Measurements from ENCODE around the gene IPCEF1.
A peak's percentile ranks its signal among the peaks of the same experiment; 100 is the strongest.

IPCEF1 gene

GRCh38 chr6:154266560-154267099 is 90.0 kb downstream of the IPCEF1 start:
- H3K9me3 Mint-ChIP-seq: no peaks in the 10 kb centered on the region
- DNase-seq (no peak), ATAC-seq (peak; percentile 84)
- H3K27me3 Mint-ChIP-seq: no peaks in the 10 kb centered on the region
- H3K4me1 Mint-ChIP-seq: peaks cover 37% of the 10 kb centered on the region
- peak overlapping the region; percentile 42 to 58 for H3K4me3 Mint-ChIP-seq
- H3K27ac Mint-ChIP-seq: peak overlapping the region in 1 of 2 donors; percentile 31

GRCh38 chr6:154261688-154262397 is 94.8 kb downstream of the IPCEF1 start:
- Mint-ChIP-seq H3K4me3 (no peak overlapping the region), H3K9me3 (peaks cover 4% of the 10 kb centered on the region in 2 donors), H3K27me3 (no peaks in the 10 kb centered on the region), H3K4me1 (peaks cover 44% of the 10 kb centered on the region), H3K27ac (no peak overlapping the region)
- ATAC-seq: no peak
- DNase-seq: no peak

GRCh38 chr6:154258064-154258757 is 98.4 kb downstream of the IPCEF1 start:
- H3K27ac Mint-ChIP-seq: no peak overlapping the region
- no peak overlapping the region for H3K4me3 Mint-ChIP-seq
- DNase-seq: no peak
- H3K4me1 Mint-ChIP-seq: peaks cover 47% of the 10 kb centered on the region
- H3K27me3 Mint-ChIP-seq: no peaks in the 10 kb centered on the region
- H3K9me3 Mint-ChIP-seq: peaks cover 26 to 30% of the 10 kb centered on the region in 2 donors
- peak; percentile 66 for ATAC-seq

- Mint-ChIP-seq H3K27me3 (no peaks in the 10 kb centered on the region), H3K4me3 (no peak overlapping the region), H3K27ac (no peak overlapping the region), H3K4me1 (peaks cover 56% of the 10 kb centered on the region), H3K9me3 (peaks cover 26 to 30% of the 10 kb centered on the region in 2 donors)
- ATAC-seq (peak; percentile 37), DNase-seq (no peak)
These were observed 99.5 kb downstream of the IPCEF1 start for GRCh38 chr6:154257067-154257466.

GRCh38 chr6:154252678-154253077 is 103.9 kb downstream of the IPCEF1 start:
- Mint-ChIP-seq H3K9me3 (peaks cover 26 to 30% of the 10 kb centered on the region in 2 donors), H3K4me1 (peaks cover 72% of the 10 kb centered on the region), H3K27me3 (no peaks in the 10 kb centered on the region), H3K27ac (no peak overlapping the region), H3K4me3 (peak overlapping the region in 1 of 2 donors; percentile 27)
- ATAC-seq: no peak
- no peak for DNase-seq

- Mint-ChIP-seq H3K27me3 (no peaks in the 10 kb centered on the region), H3K27ac (no peak overlapping the region), H3K4me3 (peak overlapping the region in 1 of 2 donors; percentile 28), H3K9me3 (peaks cover 21% of the 10 kb centered on the region in 2 donors), H3K4me1 (peaks cover 60% of the 10 kb centered on the region)
- ATAC-seq (no peak), DNase-seq (no peak)
These were observed 105.5 kb downstream of the IPCEF1 start for GRCh38 chr6:154251116-154251515.

GRCh38 chr6:154249499-154250298 is 106.9 kb downstream of the IPCEF1 start:
- Mint-ChIP-seq H3K4me3 (peak overlapping the region; percentile 67 to 77), H3K27ac (peak overlapping the region; percentile 50 to 95), H3K27me3 (no peaks in the 10 kb centered on the region), H3K9me3 (peaks cover 7 to 9% of the 10 kb centered on the region in 2 donors), H3K4me1 (peaks cover 65% of the 10 kb centered on the region)
- ATAC-seq (peak; percentile 78), DNase-seq (peak in 1 of 2 donors; percentile 52)

- peaks cover 71% of the 10 kb centered on the region for H3K4me1 Mint-ChIP-seq
- DNase-seq: no peak
- H3K4me3 Mint-ChIP-seq: peak overlapping the region; percentile 96
- H3K9me3 Mint-ChIP-seq: peaks cover 10% of the 10 kb centered on the region in 2 donors
- ATAC-seq: peak; percentile 67
- H3K27me3 Mint-ChIP-seq: no peaks in the 10 kb centered on the region
- peak overlapping the region; percentile 95 to 97 for H3K27ac Mint-ChIP-seq
These were observed 109.3 kb downstream of the IPCEF1 start for GRCh38 chr6:154247119-154247861.

GRCh38 chr6:154246723-154247118 is 109.9 kb downstream of the IPCEF1 start:
- H3K4me1 Mint-ChIP-seq: peaks cover 71% of the 10 kb centered on the region
- DNase-seq: no peak
- H3K9me3 Mint-ChIP-seq: peaks cover 10% of the 10 kb centered on the region in 2 donors
- no peak for ATAC-seq
- peak overlapping the region; percentile 95 to 97 for H3K27ac Mint-ChIP-seq
- H3K27me3 Mint-ChIP-seq: no peaks in the 10 kb centered on the region
- H3K4me3 Mint-ChIP-seq: peak overlapping the region; percentile 96

GRCh38 chr6:154245506-154245905 is 111.1 kb downstream of the IPCEF1 start:
- ATAC-seq (no peak), DNase-seq (no peak)
- H3K27ac Mint-ChIP-seq: peak overlapping the region; percentile 95 to 97
- no peaks in the 10 kb centered on the region for H3K27me3 Mint-ChIP-seq
- H3K4me1 Mint-ChIP-seq: peaks cover 71% of the 10 kb centered on the region
- peaks cover 10% of the 10 kb centered on the region in 2 donors for H3K9me3 Mint-ChIP-seq
- H3K4me3 Mint-ChIP-seq: peak overlapping the region; percentile 96

GRCh38 chr6:154243793-154244750 is 112.5 kb downstream of the IPCEF1 start:
- H3K27ac Mint-ChIP-seq: peak overlapping the region; percentile 93 to 97
- H3K9me3 Mint-ChIP-seq: peaks cover 10% of the 10 kb centered on the region in 2 donors
- H3K4me1 Mint-ChIP-seq: peaks cover 73% of the 10 kb centered on the region
- DNase-seq (no peak), ATAC-seq (peak; percentile 39)
- no peaks in the 10 kb centered on the region for H3K27me3 Mint-ChIP-seq
- peak overlapping the region; percentile 96 for H3K4me3 Mint-ChIP-seq

- Mint-ChIP-seq H3K4me3 (peak overlapping the region; percentile 96), H3K4me1 (peaks cover 71% of the 10 kb centered on the region), H3K9me3 (peaks cover 10% of the 10 kb centered on the region in 2 donors), H3K27me3 (no peaks in the 10 kb centered on the region), H3K27ac (peak overlapping the region; percentile 76 to 97)
- DNase-seq (no peak), ATAC-seq (no peak)
These were observed 113.8 kb downstream of the IPCEF1 start for GRCh38 chr6:154242617-154243357.

- no peaks in the 10 kb centered on the region for H3K27me3 Mint-ChIP-seq
- DNase-seq (no peak), ATAC-seq (no peak)
- peak overlapping the region; percentile 55 to 79 for H3K4me3 Mint-ChIP-seq
- H3K9me3 Mint-ChIP-seq: peaks cover 10% of the 10 kb centered on the region in 2 donors
- H3K27ac Mint-ChIP-seq: peak overlapping the region; percentile 97 to 99
- H3K4me1 Mint-ChIP-seq: peaks cover 77% of the 10 kb centered on the region
These were observed 115.0 kb downstream of the IPCEF1 start for GRCh38 chr6:154241581-154241980.

Measured in stimulated activated naive CD8-positive, alpha-beta T cell treated with anti-CD3 and anti-CD28 coated beads, Interleukin-15, amount 100 ng/mL, for 72 hours (primary cell).